ENCODE measurements around the gene CNBP. TPM values are rescaled to one million over a fixed set of nuclear protein-coding genes. Genes with fewer than 3 reads are reported as not detected.

Gene CNBP
- total and polyA plus RNA-seq, 2 experiments from 2014 or later, result 348 to 444 TPM

- Histone ChIP-seq H3K27ac (ENCODE audit: low read depth) (no peak overlapping the region), H3K4me1 (ENCODE audit: insufficient read depth) (no peaks in the 10 kb centered on the region), H3K4me2 (no peak overlapping the region), H3K4me3 (no peak overlapping the region), H2AFZ (no peak overlapping the region), H3K9me2 (ENCODE audit: insufficient read depth) (no peaks in the 10 kb centered on the region), H3K27me3 (ENCODE audit: insufficient read depth) (no peaks in the 10 kb centered on the region), H4K20me1 (replicated peaks; ENCODE audit: insufficient read depth) (peaks cover 78% of the 10 kb centered on the region), H3K36me3 (ENCODE audit: insufficient read depth) (peaks cover 34% of the 10 kb centered on the region), H3F3A (replicated peaks; ENCODE audit: low read depth) (peaks cover 27% of the 10 kb centered on the region), H3K79me2 (replicated peaks; ENCODE audit: insufficient read depth) (peaks cover 90% of the 10 kb centered on the region)
- ATAC-seq (no peak), DNase-seq (ENCODE audit: low spot score) (no peak)
- Mint-ChIP-seq H3K4me1 (peaks cover 3% of the 10 kb centered on the region; the same call in 1 of the 3 replicates), H3K27me3 (ENCODE audit: insufficient read depth, low read depth, poor library complexity) (peaks cover 5% of the 10 kb centered on the region), H3K27ac (no peak overlapping the region), H3K36me3 (ENCODE audit: low read depth) (peaks cover 88% of the 10 kb centered on the region), H3K4me3 (no peak overlapping the region), H3K9me3 (no peaks in the 10 kb centered on the region)
- TF ChIP-seq ETS1 (IDR thresholded peaks at IDR 0.05) (no peak), ZNF114 (CRISPR knock-in tag; IDR thresholded peaks at IDR 0.05) (no peak), ZNF462 (CRISPR knock-in tag; IDR thresholded peaks at IDR 0.05) (no peak), EZH2phosphoT487 (IDR thresholded peaks at IDR 0.05; ENCODE audit: unreplicated experiment) (no peak), POLR2AphosphoS5 (IDR thresholded peaks at IDR 0.05; ENCODE audit: low read depth) (no peak), EZH2 (IDR thresholded peaks at IDR 0.05; ENCODE audit: low read depth, unreplicated experiment) (no peak), REST (IDR thresholded peaks at IDR 0.05; ENCODE audit: unreplicated experiment) (no peak), STAT1 (IDR thresholded peaks at IDR 0.05; ENCODE audit: unreplicated experiment) (no peak)
Measured at GRCh38 chr3:129173206-129173605, 10.5 kb downstream of the CNBP start.
